ENCODE data around the gene TOP3B. TPM values are rescaled to one million over a fixed set of nuclear protein-coding genes. Genes with fewer than 3 reads are reported as not detected.

The TOP3B gene
- total and polyA plus RNA-seq, 9 of the 15 experiments (the other 6 are each of a cell fraction or from before 2014, with no cell fraction given), result 3.0 to 188 (median 112) TPM

DNA sequence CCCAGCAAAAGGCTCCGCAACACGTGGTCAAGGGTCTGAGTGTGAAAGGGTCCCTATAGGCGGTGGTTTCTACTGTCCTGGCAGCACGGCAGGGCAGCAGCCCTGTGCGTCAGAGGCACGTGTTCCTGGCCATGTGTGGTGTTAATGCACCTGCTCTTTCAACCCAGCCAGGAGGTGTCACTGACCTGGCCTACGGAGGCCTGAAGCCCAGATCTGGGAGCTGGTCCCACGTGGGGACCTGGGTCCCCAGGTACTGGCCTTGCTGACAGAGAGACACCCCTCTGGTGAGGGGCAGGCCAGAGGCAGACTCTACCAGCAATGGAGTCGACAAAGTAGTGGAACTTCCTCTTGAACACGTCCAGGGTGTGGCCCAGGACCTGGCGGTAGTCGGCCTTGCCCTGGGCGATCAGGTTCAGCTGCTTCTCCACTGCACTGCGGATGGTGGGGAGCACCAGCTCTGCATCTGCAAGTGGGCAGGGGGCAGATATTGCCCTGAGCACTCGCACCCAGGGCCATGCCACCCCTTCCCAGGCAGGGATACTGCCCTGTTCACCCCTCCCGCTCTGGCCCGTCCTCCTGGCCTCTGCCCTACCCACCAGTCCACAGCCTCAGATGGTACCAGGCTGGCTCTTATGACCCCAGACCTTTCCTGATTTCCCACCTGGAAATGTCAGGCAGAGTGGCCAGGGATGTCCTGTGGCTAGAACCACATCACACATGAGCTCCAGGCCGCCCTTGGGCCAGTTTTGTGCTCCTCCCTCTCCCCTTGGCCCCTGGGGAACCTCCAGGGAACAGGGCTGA lies 23.1 kb downstream of the TOP3B start (continued):
- no peak for TF ChIP-seq PCBP2 (IDR thresholded peaks at IDR 0.05; ENCODE audit: low read depth, low read length, poor library complexity, severe bottlenecking)
- TF ChIP-seq ZNF699 (CRISPR knock-in tag; IDR thresholded peaks at IDR 0.05; ENCODE audit: insufficient replicate concordance), result no peak
- no peak for TF ChIP-seq ZNF79 (CRISPR knock-in tag; IDR thresholded peaks at IDR 0.05; ENCODE audit: low read depth)
- TF ChIP-seq PPARD (CRISPR knock-in tag; IDR thresholded peaks at IDR 0.05), result no peak
- 0 out of 2 replicates have a peak, but pooled peaks have one; percentile 20 for TF ChIP-seq HDAC6 (IDR thresholded peaks at IDR 0.05; ENCODE audit: low read depth, low read length)
- TF ChIP-seq CHD1 (IDR thresholded peaks at IDR 0.05; ENCODE audit: low read length), result peak; percentile 46
- TF ChIP-seq ZNF212 (CRISPR knock-in tag; IDR thresholded peaks at IDR 0.05), result no peak
- no peak for TF ChIP-seq TSC22D4 (tag; IDR thresholded peaks at IDR 0.05)
- TF ChIP-seq, protein P1, sequence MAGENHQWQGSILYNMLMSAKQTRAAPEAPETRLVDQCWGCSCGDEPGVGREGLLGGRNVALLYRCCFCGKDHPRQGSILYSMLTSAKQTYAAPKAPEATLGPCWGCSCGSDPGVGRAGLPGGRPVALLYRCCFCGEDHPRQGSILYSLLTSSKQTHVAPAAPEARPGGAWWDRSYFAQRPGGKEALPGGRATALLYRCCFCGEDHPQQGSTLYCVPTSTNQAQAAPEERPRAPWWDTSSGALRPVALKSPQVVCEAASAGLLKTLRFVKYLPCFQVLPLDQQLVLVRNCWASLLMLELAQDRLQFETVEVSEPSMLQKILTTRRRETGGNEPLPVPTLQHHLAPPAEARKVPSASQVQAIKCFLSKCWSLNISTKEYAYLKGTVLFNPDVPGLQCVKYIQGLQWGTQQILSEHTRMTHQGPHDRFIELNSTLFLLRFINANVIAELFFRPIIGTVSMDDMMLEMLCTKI (IDR thresholded peaks at IDR 0.05; ENCODE audit: partially characterized antibody), result no peak
- no peak for TF ChIP-seq HDAC2 (IDR thresholded peaks at IDR 0.05)
- no peak for TF ChIP-seq ZNF239 (CRISPR knock-in tag; IDR thresholded peaks at IDR 0.05)
- TF ChIP-seq ZNF124 (CRISPR knock-in tag; IDR thresholded peaks at IDR 0.05), result no peak
- TF ChIP-seq EHMT2 (IDR thresholded peaks at IDR 0.05), result no peak
- TF ChIP-seq ZNF57 (CRISPR knock-in tag; IDR thresholded peaks at IDR 0.05), result 0 out of 2 replicates have a peak, but pooled peaks have one; percentile 7
- TF ChIP-seq ESRRA (IDR thresholded peaks at IDR 0.05; ENCODE audit: borderline replicate concordance, low read depth), result no peak
- TF ChIP-seq BHLHE40 (IDR thresholded peaks at IDR 0.05; ENCODE audit: low read length), result peak; percentile 42
- no peak for TF ChIP-seq SRSF9 (IDR thresholded peaks at IDR 0.05; ENCODE audit: borderline replicate concordance, low read depth, low read length)
- no peak for TF ChIP-seq THRAP3 (IDR thresholded peaks at IDR 0.05; ENCODE audit: borderline replicate concordance)
- TF ChIP-seq MTF1 (CRISPR knock-in tag; IDR thresholded peaks at IDR 0.05; ENCODE audit: borderline replicate concordance), result no peak
- no peak for TF ChIP-seq NFE2 (IDR thresholded peaks at IDR 0.05; ENCODE audit: low read depth)
- TF ChIP-seq ZC3H4 (CRISPR knock-in tag; IDR thresholded peaks at IDR 0.05; ENCODE audit: borderline replicate concordance), result peak; percentile 73
- TF ChIP-seq, protein P2, sequence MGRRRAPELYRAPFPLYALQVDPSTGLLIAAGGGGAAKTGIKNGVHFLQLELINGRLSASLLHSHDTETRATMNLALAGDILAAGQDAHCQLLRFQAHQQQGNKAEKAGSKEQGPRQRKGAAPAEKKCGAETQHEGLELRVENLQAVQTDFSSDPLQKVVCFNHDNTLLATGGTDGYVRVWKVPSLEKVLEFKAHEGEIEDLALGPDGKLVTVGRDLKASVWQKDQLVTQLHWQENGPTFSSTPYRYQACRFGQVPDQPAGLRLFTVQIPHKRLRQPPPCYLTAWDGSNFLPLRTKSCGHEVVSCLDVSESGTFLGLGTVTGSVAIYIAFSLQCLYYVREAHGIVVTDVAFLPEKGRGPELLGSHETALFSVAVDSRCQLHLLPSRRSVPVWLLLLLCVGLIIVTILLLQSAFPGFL (CRISPR knock-in tag; IDR thresholded peaks at IDR 0.05), result no peak
- 0 out of 2 replicates have a peak, but pooled peaks have one; percentile 34 for TF ChIP-seq PTBP1 (IDR thresholded peaks at IDR 0.05; ENCODE audit: low read depth, low read length)
